Activated T-cell treated with anti-CD3 and anti-CD28 coated beads for 1 hour (primary cell): ENCODE results near the gene COX8A.

ENCODE experiments used
- DNase-seq: peaks from one replicate; pipeline ENCODE4 v3.0.0-alpha.2; 2020; ENCODE audit warnings: low read depth

The COX8A gene

GRCh38 chr11:64003807-64004589 lies 29.6 kb downstream of the COX8A start:
- DNase-seq, result no peak

- no peak for DNase-seq
These were observed 30.2 kb downstream of the COX8A start for GRCh38 chr11:64004590-64004984.

GRCh38 chr11:64005691-64006090 lies 31.3 kb downstream of the COX8A start:
- DNase-seq, result no peak

- no peak for DNase-seq
These were observed 32.0 kb downstream of the COX8A start for GRCh38 chr11:64006398-64006797.

- no peak for DNase-seq
These were observed 32.8 kb downstream of the COX8A start for GRCh38 chr11:64007160-64007628.

GRCh38 chr11:64007629-64008282 lies 33.3 kb downstream of the COX8A start:
- DNase-seq, result no peak

GRCh38 chr11:64008283-64008913 lies 34.0 kb downstream of the COX8A start:
- no peak for DNase-seq

- no peak for DNase-seq
These were observed 34.7 kb downstream of the COX8A start for GRCh38 chr11:64008914-64009633.

- no peak for DNase-seq
These were observed 35.3 kb downstream of the COX8A start for GRCh38 chr11:64009710-64010109.

GRCh38 chr11:64010783-64011182 lies 36.4 kb downstream of the COX8A start:
- DNase-seq, result no peak

- no peak for DNase-seq
These were observed 37.0 kb downstream of the COX8A start for GRCh38 chr11:64011371-64011770.

GRCh38 chr11:64013141-64013896 lies 38.9 kb downstream of the COX8A start:
- no peak for DNase-seq

- DNase-seq, result no peak
These were observed 39.9 kb downstream of the COX8A start for GRCh38 chr11:64014356-64014755.

- no peak for DNase-seq
These were observed 41.1 kb downstream of the COX8A start for GRCh38 chr11:64015510-64015909.

- DNase-seq, result no peak
These were observed 41.8 kb downstream of the COX8A start for GRCh38 chr11:64015935-64016845.

- DNase-seq, result no peak
These were observed 43.5 kb downstream of the COX8A start for GRCh38 chr11:64017945-64018224.

- no peak for DNase-seq
These were observed 43.9 kb downstream of the COX8A start for GRCh38 chr11:64018310-64018709.

GRCh38 chr11:64019106-64020037 lies 45.0 kb downstream of the COX8A start:
- no peak for DNase-seq

GRCh38 chr11:64020976-64021756 lies 46.7 kb downstream of the COX8A start:
- DNase-seq, result no peak
